Neural progenitor cell (in vitro differentiated cells): ENCODE results near the gene HMCES. TPM values are rescaled to one million over a fixed set of nuclear protein-coding genes. Genes with fewer than 3 reads are reported as not detected.

Experiments
- DNase-seq: peaks from one replicate; pipeline ENCODE4 v3.0.0-alpha.2; 2016; ENCODE audit warnings: low spot score
- H2AFZ ChIP-seq: fragments of 200-600 bp; sonication (generic); replicated peaks from 2 replicates; pipeline ENCODE4 v1.6.1; 2016; ENCODE audit warnings: antibody characterized with exemption
- H3F3A ChIP-seq: fragments of 200-600 bp; sonication (generic); 2 replicates; pipeline ENCODE4 v1.6.1; 2016; ENCODE audit warnings: antibody characterized with exemption, low read depth
- H3K27ac ChIP-seq: fragments of 200-600 bp; sonication (generic); 2 replicates; pipeline ENCODE4 v1.5.1; 2016; ENCODE audit warnings: mild to moderate bottlenecking
- H3K27me3 ChIP-seq: fragments of 200-600 bp; sonication (generic); 2 replicates; pipeline ENCODE4 v1.6.1; 2016; ENCODE audit warnings: mild to moderate bottlenecking, moderate library complexity
- H3K36me3 ChIP-seq: fragments of 200-600 bp; sonication (generic); 2 replicates; pipeline ENCODE4 v1.5.1; 2016
- H3K4me1 ChIP-seq: fragments of 200-600 bp; sonication (generic); 2 replicates; pipeline ENCODE4 v1.6.1; 2016; ENCODE audit warnings: mixed run types
- H3K4me2 ChIP-seq: fragments of 200-600 bp; sonication (generic); 2 replicates; pipeline ENCODE4 v1.6.1; 2016
- H3K4me3 ChIP-seq: fragments of 200-600 bp; sonication (generic); 2 replicates; pipeline ENCODE4 v1.5.1; 2016
- H3K79me2 ChIP-seq: fragments of 200-600 bp; sonication (generic); 2 replicates; pipeline ENCODE4 v1.6.1; 2016; ENCODE audit warnings: low read depth
- H3K9ac ChIP-seq: fragments of 200-600 bp; sonication (generic); 2 replicates; pipeline ENCODE4 v1.6.1; 2016
- H3K9me3 ChIP-seq: fragments of 200-600 bp; sonication (generic); 2 replicates; pipeline ENCODE4 v1.5.1; 2016; ENCODE audit warnings: low read depth
- H4K20me1 ChIP-seq: fragments of 200-600 bp; sonication (generic); 2 replicates; pipeline ENCODE4 v1.6.1; 2016; ENCODE audit warnings: low read depth
- H3K27ac Mint-ChIP-seq: 3 replicates; pipeline ENCODE4 v1.8.0; 2021; ENCODE audit warnings: mixed read lengths
- H3K27me3 Mint-ChIP-seq: 2 replicates; pipeline ENCODE4 v1.8.0; 2022; ENCODE audit warnings: low read depth, mild to moderate bottlenecking, inconsistent platforms, moderate library complexity, mixed read lengths; ENCODE audit not compliant: insufficient read depth
- H3K36me3 Mint-ChIP-seq: 3 replicates; pipeline ENCODE4 v1.8.0; 2021; ENCODE audit warnings: mixed read lengths
- H3K4me1 Mint-ChIP-seq: 3 replicates; pipeline ENCODE4 v1.8.0; 2021; ENCODE audit warnings: mixed read lengths
- H3K4me3 Mint-ChIP-seq: 3 replicates; pipeline ENCODE4 v1.8.0; 2021; ENCODE audit warnings: mild to moderate bottlenecking, moderate library complexity, mixed read lengths
- H3K9me3 Mint-ChIP-seq: 3 replicates; pipeline ENCODE4 v1.8.0; 2020; ENCODE audit warnings: mixed read lengths
- EZH2 ChIP-seq: fragments of 200-600 bp; sonication (generic); IDR thresholded peaks from 2 replicates; pipeline ENCODE4 v1.6.1; 2017; ENCODE audit warnings: antibody characterized with exemption, mild to moderate bottlenecking, moderate library complexity
- EZH2phosphoT487 ChIP-seq: fragments of 200-600 bp; sonication (generic); IDR thresholded peaks from 2 replicates; pipeline ENCODE4 v1.6.1; 2017; ENCODE audit warnings: antibody characterized with exemption
- total RNA-seq: library from RNA; depleted of rRNA; stranded (reverse); fragments of >200 nt; gene quantifications from 2 replicates; pipeline ENCODE4 v1.2.3, GENCODE V29; 2015; ENCODE audit warnings: low replicate concordance
- TF ChIP-seq, protein P1 (sequence below): fragments of 200-600 bp; sonication (generic); IDR thresholded peaks from 2 replicates; pipeline ENCODE4 v1.5.1; 2017; ENCODE audit warnings: antibody characterized with exemption, mild to moderate bottlenecking

Gene HMCES
- total RNA-seq, 1 donor from 2014 or later, result 25.1 TPM

DNA sequence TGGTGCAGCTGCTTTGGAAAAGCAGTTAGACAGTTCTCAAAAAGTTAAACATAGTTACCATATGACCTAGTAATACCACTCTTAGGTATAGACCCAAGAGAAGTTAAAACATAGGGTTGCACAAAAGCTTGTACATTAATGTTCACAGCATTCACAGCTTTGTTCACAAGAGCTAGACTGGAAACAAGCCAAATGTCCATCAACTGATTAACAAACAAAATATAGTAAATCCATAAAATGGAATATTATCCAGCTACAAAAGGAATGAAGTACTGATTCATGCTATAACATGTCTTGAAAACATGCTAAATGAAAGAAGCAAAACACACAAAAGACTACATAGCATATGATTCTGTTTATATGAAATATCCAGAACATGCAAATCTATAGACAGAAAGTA is 32.0 kb upstream of the HMCES start:
- H3K36me3 Mint-ChIP-seq, result no peaks in the 10 kb centered on the region
- Histone ChIP-seq H3K9ac (no peak overlapping the region), H3K4me1 (peaks cover 6% of the 10 kb centered on the region), H2AFZ (no peak overlapping the region), H3K4me3 (no peak overlapping the region), H3K27me3 (no peaks in the 10 kb centered on the region), H3F3A (no peaks in the 10 kb centered on the region), H3K79me2 (peaks cover 35% of the 10 kb centered on the region), H3K36me3 (no peaks in the 10 kb centered on the region), H3K9me3 (no peaks in the 10 kb centered on the region), H4K20me1 (peaks cover 8% of the 10 kb centered on the region), H3K4me2 (no peak overlapping the region), H3K27ac (no peak overlapping the region)
- no peak overlapping the region for H3K27ac Mint-ChIP-seq
- H3K4me3 Mint-ChIP-seq, result no peak overlapping the region
- peaks cover 13% of the 10 kb centered on the region for H3K4me1 Mint-ChIP-seq
- peaks cover 8% of the 10 kb centered on the region for H3K27me3 Mint-ChIP-seq
- no peak for TF ChIP-seq EZH2phosphoT487
- TF ChIP-seq, protein P1, sequence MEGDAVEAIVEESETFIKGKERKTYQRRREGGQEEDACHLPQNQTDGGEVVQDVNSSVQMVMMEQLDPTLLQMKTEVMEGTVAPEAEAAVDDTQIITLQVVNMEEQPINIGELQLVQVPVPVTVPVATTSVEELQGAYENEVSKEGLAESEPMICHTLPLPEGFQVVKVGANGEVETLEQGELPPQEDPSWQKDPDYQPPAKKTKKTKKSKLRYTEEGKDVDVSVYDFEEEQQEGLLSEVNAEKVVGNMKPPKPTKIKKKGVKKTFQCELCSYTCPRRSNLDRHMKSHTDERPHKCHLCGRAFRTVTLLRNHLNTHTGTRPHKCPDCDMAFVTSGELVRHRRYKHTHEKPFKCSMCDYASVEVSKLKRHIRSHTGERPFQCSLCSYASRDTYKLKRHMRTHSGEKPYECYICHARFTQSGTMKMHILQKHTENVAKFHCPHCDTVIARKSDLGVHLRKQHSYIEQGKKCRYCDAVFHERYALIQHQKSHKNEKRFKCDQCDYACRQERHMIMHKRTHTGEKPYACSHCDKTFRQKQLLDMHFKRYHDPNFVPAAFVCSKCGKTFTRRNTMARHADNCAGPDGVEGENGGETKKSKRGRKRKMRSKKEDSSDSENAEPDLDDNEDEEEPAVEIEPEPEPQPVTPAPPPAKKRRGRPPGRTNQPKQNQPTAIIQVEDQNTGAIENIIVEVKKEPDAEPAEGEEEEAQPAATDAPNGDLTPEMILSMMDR, result no peak
- no peak for TF ChIP-seq EZH2
- H3K9me3 Mint-ChIP-seq, result no peaks in the 10 kb centered on the region
- no peak for DNase-seq

DNA sequence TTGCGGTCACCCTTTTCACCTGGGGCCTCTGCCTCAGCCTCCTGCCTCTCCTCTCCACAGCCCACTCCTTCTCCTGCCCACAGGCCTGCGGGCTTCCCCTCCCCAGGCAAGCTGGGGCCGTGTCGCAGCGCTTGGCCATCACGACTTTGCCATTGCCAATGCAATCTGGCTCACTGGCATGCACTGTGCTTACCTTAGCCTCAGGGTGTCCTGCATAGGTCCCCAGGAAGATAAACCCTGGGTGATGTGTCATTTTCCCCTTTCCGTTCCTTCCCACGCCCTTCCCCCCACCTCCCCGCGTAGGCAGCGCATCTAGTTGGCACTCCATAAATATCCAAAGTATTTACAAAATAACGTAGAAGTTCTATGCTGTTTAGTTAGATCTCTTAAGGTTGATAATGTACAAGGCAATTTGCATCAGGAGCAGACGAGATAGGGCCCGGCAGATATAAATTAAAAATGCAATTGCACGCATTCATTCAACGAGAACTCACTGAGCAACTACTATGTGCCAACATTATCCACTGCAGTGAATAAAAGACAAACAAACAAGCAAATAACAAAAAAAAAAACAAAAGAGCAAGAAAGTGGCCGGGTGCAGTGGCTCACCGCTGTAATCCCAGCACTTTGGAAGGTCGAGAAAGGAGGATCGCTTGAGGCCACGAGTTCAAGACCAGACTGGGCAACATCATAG is 30.2 kb upstream of the HMCES start:
- Histone ChIP-seq H3K4me1 (peaks cover 6% of the 10 kb centered on the region), H3K27me3 (no peaks in the 10 kb centered on the region), H3K4me2 (peak overlapping the region; percentile 95), H3K4me3 (peak overlapping the region; percentile 81), H3K36me3 (no peaks in the 10 kb centered on the region), H3K27ac (no peak overlapping the region), H3K79me2 (peaks cover 35% of the 10 kb centered on the region), H3F3A (no peaks in the 10 kb centered on the region), H3K9ac (peak overlapping the region; percentile 84), H4K20me1 (peaks cover 8% of the 10 kb centered on the region), H2AFZ (peak overlapping the region; percentile 95), H3K9me3 (no peaks in the 10 kb centered on the region)
- Mint-ChIP-seq H3K4me3 (peak overlapping the region; percentile 97), H3K27me3 (peaks cover 12% of the 10 kb centered on the region), H3K36me3 (peaks cover 3% of the 10 kb centered on the region), H3K4me1 (peaks cover 13% of the 10 kb centered on the region), H3K9me3 (no peaks in the 10 kb centered on the region), H3K27ac (no peak overlapping the region)
- DNase-seq, result no peak
- no peak for TF ChIP-seq EZH2phosphoT487
- no peak for TF ChIP-seq EZH2
- TF ChIP-seq, protein P1, result no peak

DNA sequence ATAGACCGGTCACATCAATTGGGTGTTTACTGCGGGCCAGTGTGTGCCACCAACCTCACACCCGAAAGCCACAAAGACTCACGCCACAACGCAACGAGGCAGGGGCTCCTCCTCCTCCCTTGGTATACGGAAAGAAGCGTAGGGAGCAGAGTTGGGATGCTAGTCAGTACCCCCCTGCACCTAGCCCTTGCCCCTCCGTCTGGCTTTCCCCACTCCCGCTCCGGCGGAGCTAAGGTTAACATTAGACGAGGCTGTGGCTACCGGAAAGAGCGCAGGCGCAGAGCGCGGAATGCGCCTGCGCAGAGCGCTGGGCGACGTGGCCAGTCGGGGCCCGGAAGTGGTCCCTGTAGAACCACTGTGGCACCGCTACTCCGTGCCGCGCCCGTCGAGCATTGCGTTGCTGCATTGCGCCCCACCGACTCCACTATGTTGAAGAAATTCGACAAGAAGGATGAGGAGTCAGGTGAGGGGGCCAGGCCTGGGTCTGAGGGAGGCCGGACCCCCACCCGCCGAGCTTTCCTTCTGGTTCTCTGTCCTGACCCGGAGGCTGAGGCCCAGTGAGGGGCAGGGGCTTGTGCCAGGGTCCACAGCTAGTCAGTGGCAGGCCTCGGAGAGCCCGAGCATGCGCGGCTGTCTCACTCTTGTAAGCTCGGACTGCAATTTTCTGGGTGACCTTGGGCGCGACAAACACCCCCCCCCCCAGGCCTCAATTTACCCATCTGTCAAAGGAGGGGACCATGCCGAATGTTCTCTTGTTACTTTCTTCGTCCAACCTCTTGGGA is 29.2 kb upstream of the HMCES start, which contains the start of gene COPG1:
Gene COPG1, plus strand, starts transcription at position 323 of the 782 bp plus-strand sequence. Its CDS starts 104 bp downstream, at position 427.
- Histone ChIP-seq H3F3A (no peaks in the 10 kb centered on the region), H3K4me1 (peaks cover 6% of the 10 kb centered on the region), H3K4me2 (peak within 1 kb of the TSS; percentile 95), H2AFZ (peak within 1 kb of the TSS; percentile 95), H3K27ac (no peak within 1 kb of the TSS), H3K9ac (peak within 1 kb of the TSS; percentile 84), H3K79me2 (peaks cover 35% of the 10 kb centered on the region), H3K4me3 (peak within 1 kb of the TSS; percentile 81), H3K36me3 (no peaks in the 10 kb centered on the region), H3K9me3 (no peaks in the 10 kb centered on the region), H3K27me3 (no peaks in the 10 kb centered on the region), H4K20me1 (peaks cover 8% of the 10 kb centered on the region)
- Mint-ChIP-seq H3K4me1 (peaks cover 13% of the 10 kb centered on the region), H3K4me3 (peak within 1 kb of the TSS; percentile 97), H3K9me3 (no peaks in the 10 kb centered on the region), H3K27ac (peak within 1 kb of the TSS; percentile 97), H3K27me3 (peaks cover 14% of the 10 kb centered on the region), H3K36me3 (peaks cover 3% of the 10 kb centered on the region)
- DNase-seq, result peak; percentile 94
- TF ChIP-seq, protein P1, result no peak
- no peak for TF ChIP-seq EZH2
- TF ChIP-seq EZH2phosphoT487, result no peak
